ENCODE results near the gene LMO2.

DNA sequence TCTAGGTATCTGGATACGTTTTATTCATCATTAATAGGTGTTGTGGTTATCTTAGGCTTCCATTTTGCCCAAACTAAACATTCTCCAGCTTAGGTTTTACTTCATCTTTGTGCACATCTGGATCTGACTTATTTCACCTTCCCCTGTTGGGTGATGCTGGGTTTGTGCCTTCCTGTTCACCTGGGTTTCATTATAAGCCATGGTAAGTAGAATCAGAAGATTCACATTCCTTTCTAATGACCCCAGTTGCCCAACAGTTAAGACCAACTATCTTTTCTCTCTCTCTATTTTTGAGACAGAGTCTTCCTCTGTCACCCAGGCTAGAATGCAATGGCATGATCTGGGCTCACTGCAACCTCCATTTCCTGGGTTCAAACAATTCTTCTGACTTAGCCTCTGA is 44.6 kb downstream of the LMO2 start:
- TF ChIP-seq, protein P1, sequence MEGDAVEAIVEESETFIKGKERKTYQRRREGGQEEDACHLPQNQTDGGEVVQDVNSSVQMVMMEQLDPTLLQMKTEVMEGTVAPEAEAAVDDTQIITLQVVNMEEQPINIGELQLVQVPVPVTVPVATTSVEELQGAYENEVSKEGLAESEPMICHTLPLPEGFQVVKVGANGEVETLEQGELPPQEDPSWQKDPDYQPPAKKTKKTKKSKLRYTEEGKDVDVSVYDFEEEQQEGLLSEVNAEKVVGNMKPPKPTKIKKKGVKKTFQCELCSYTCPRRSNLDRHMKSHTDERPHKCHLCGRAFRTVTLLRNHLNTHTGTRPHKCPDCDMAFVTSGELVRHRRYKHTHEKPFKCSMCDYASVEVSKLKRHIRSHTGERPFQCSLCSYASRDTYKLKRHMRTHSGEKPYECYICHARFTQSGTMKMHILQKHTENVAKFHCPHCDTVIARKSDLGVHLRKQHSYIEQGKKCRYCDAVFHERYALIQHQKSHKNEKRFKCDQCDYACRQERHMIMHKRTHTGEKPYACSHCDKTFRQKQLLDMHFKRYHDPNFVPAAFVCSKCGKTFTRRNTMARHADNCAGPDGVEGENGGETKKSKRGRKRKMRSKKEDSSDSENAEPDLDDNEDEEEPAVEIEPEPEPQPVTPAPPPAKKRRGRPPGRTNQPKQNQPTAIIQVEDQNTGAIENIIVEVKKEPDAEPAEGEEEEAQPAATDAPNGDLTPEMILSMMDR (IDR thresholded peaks at IDR 0.05), result no peak
- no peak for TF ChIP-seq EZH2 (IDR thresholded peaks at IDR 0.05; ENCODE audit: borderline replicate concordance, insufficient read depth, low read depth, low read length, poor library complexity, severe bottlenecking)
